K562 (cell line): ENCODE measurements around the gene HAPLN1. TPM values are rescaled to one million over a fixed set of nuclear protein-coding genes. Genes with fewer than 3 reads are reported as not detected.

ENCODE experiments used
- ATAC-seq: fragments of 200-7000 bp; cut with Tn5 transposase; 3 replicates; pipeline ENCODE4 v1.9.1; 2020; ENCODE audit warnings: moderate library complexity
- BruUV-seq: library from RNA; stranded (reverse); fragments of 400-500 nt; replicated peaks from 2 replicates; lab custom pipeline; 2021; lab: Mats Ljungman, UMichigan
- CTCF ChIA-PET: fragments of 300-600 bp; formaldehyde crosslinking; extraction: SDS; loops from one replicate; lab custom pipeline; 2021; ENCODE audit warnings: low intra/inter-chr PET ratio; lab: Yijun Ruan, JAX
- POLR2A ChIA-PET: fragments of 300-600, 350-650 bp; sonication (Branson Sonifier 250); formaldehyde crosslinking; extraction: SDS; loops from one replicate; lab custom pipeline; 2021; ENCODE audit warnings: antibody characterized with exemption, inconsistent platforms; lab: Yijun Ruan, JAX
- DNase-seq, 4 experiments: peaks; one replicate each; pipeline versions ENCODE4 v3.0.0 to v3.0.0-alpha.2; 2011 to 2018; ENCODE audit warnings: low spot score in 3 of 4, mixed read lengths in 3 of 4; ENCODE audit errors: extremely low read depth in 1 of 4
- FAIRE-seq: peaks from 2 replicates; lab custom pipeline; 2011; peaks lifted over from hg19 to GRCh38; lab: Jason Lieb, UNC
- H2AFZ ChIP-seq: 2 replicates; pipeline ENCODE4 v1.6.0; 2011; ENCODE audit warnings: low read depth, low read length, control low read depth, inconsistent platforms
- H3K27ac ChIP-seq: fragments of 200-600 bp; 3 replicates; pipeline ENCODE4 v1.8.0; 2011; ENCODE audit warnings: low read depth, mild to moderate bottlenecking, control low read depth, inconsistent platforms, low read length, moderate library complexity, mixed read lengths; ENCODE audit errors: extremely low read depth
- H3K27me3 ChIP-seq, 2 experiments: fragments of 300-600 bp in 1 of 2; 2 replicates in 1 of 2; 3 replicates in 1 of 2; pipeline versions ENCODE4 v1.6.0 to v1.8.0; 2011; ENCODE audit warnings: inconsistent platforms in 2 of 2, low read length in 2 of 2, mild to moderate bottlenecking in 1 of 2, mixed read lengths in 1 of 2, moderate library complexity in 1 of 2; ENCODE audit not compliant: control insufficient read depth in 2 of 2, insufficient read depth in 2 of 2
- H3K36me3 ChIP-seq: fragments of 300-600 bp; 3 replicates; pipeline ENCODE4 v1.8.0; 2011; ENCODE audit warnings: mild to moderate bottlenecking, low read length, inconsistent platforms; ENCODE audit not compliant: control insufficient read depth, insufficient read depth
- H3K4me1 ChIP-seq, 2 experiments: fragments of 200-600 bp in 1 of 2; replicated peaks in 1 of 2; 2 replicates in 1 of 2; 3 replicates in 1 of 2; pipeline versions ENCODE4 v1.5.1 to v1.8.0; 2011; ENCODE audit warnings: inconsistent platforms in 2 of 2, low read length in 2 of 2, mild to moderate bottlenecking in 1 of 2, mixed read lengths in 1 of 2, moderate library complexity in 1 of 2; ENCODE audit not compliant: control insufficient read depth in 2 of 2, insufficient read depth in 2 of 2
- H3K4me2 ChIP-seq: 2 replicates; pipeline ENCODE4 v1.6.1; 2011; ENCODE audit warnings: low read length, control low read depth, inconsistent platforms, mixed read lengths; ENCODE audit not compliant: insufficient read depth
- H3K4me3 ChIP-seq: fragments of 200-600 bp; sonication (generic), shearing (Covaris generic); 2 replicates; pipeline ENCODE4 v1.5.1; 2016; ENCODE audit warnings: control low read depth, inconsistent platforms
- H3K79me2 ChIP-seq: fragments of 200-600 bp; 3 replicates; pipeline ENCODE4 v1.8.0; 2011; ENCODE audit warnings: low read length, inconsistent platforms; ENCODE audit not compliant: control insufficient read depth, insufficient read depth
- H3K9ac ChIP-seq, 2 experiments: 2 replicates each; pipeline versions ENCODE4 v1.6.0 to v1.6.1; 2011; ENCODE audit warnings: low read depth in 2 of 2, low read length in 2 of 2, control low read depth in 1 of 2, inconsistent platforms in 1 of 2, mild to moderate bottlenecking in 1 of 2, mixed read lengths in 1 of 2; ENCODE audit not compliant: insufficient read depth in 1 of 2
- H3K9me1 ChIP-seq: one replicate; pipeline ENCODE4 v1.6.0; 2011; ENCODE audit warnings: inconsistent platforms, mild to moderate bottlenecking, low read length, moderate library complexity; ENCODE audit not compliant: control insufficient read depth, insufficient read depth
- H3K9me3 ChIP-seq: replicated peaks from 2 replicates; pipeline ENCODE4 v1.5.1; 2011; ENCODE audit warnings: low read depth, low read length, inconsistent platforms; ENCODE audit not compliant: control insufficient read depth, insufficient read depth
- H4K20me1 ChIP-seq: replicated peaks from 2 replicates; pipeline ENCODE4 v1.6.1; 2011; ENCODE audit warnings: low read length, inconsistent platforms, mixed read lengths; ENCODE audit not compliant: control insufficient read depth, insufficient read depth
- FOXA1 ChIP-seq: fragments of 450-650 bp; IDR thresholded peaks from 2 replicates; pipeline ENCODE4 v1.6.1; 2016; ENCODE audit warnings: mild to moderate bottlenecking, borderline replicate concordance
- GTF3C2 ChIP-seq: IDR thresholded peaks from 3 replicates; pipeline ENCODE4 v1.6.1; 2011; ENCODE audit warnings: borderline replicate concordance, mild to moderate bottlenecking, moderate library complexity; ENCODE audit not compliant: insufficient read length; ENCODE audit errors: extremely low read depth
- HSF4 ChIP-seq: fragments of 250-450 bp; sonication (Bioruptor Pico); IDR thresholded peaks from 2 replicates; pipeline ENCODE4 v2.1.2; 2022; ENCODE audit warnings: mild to moderate bottlenecking, moderate library complexity, borderline replicate concordance
- ILK ChIP-seq: fragments of 450-650 bp; IDR thresholded peaks from 2 replicates; pipeline ENCODE4 v1.6.1; 2016; ENCODE audit warnings: missing genetic modification characterization, low read depth, mild to moderate bottlenecking, missing compliant biosample characterization, moderate library complexity, borderline replicate concordance
- JUNB ChIP-seq: fragments of 450-650 bp; formaldehyde crosslinking; conservative IDR thresholded peaks from 2 replicates; pipeline ENCODE4 v1.4.0; 2020; ENCODE audit warnings: mild to moderate bottlenecking
- KHSRP ChIP-seq: fragments of 450-650 bp; IDR thresholded peaks from 2 replicates; pipeline ENCODE4 v1.6.1; 2017
- LCOR ChIP-seq: sonication (generic); formaldehyde crosslinking; IDR thresholded peaks from 2 replicates; pipeline ENCODE4 v1.8.0; 2022; ENCODE audit warnings: mild to moderate bottlenecking, missing genetic modification reagents
- MCM7 ChIP-seq, 2 experiments: fragments of 450-650 bp; IDR thresholded peaks; 2 replicates each; pipeline ENCODE4 v1.6.1; 2016 to 2018
- MECOM ChIP-seq: fragments of 250-450 bp; sonication (Bioruptor Pico); IDR thresholded peaks from 2 replicates; pipeline ENCODE4 v1.8.0; 2022; ENCODE audit warnings: inconsistent platforms
- SUPT5H ChIP-seq: fragments of 450-650 bp; IDR thresholded peaks from 2 replicates; pipeline ENCODE4 v1.6.1; 2016
- XRCC5 ChIP-seq: fragments of 200-400 bp; formaldehyde crosslinking; IDR thresholded peaks from 2 replicates; pipeline ENCODE4 v1.6.1; 2017; ENCODE audit warnings: low read depth, mild to moderate bottlenecking, low read length
- ZNF124 ChIP-seq: sonication (generic); formaldehyde crosslinking; IDR thresholded peaks from 2 replicates; pipeline ENCODE4 v1.8.1; 2022; ENCODE audit warnings: missing genetic modification reagents
- ZNF395 ChIP-seq: fragments of 200-800 bp; sonication (Bioruptor generic); IDR thresholded peaks from 2 replicates; pipeline ENCODE4 v1.6.1; 2017; ENCODE audit warnings: missing genetic modification characterization, missing compliant biosample characterization
- ZNF512 ChIP-seq: IDR thresholded peaks from 2 replicates; pipeline ENCODE4 v1.6.1; 2016; ENCODE audit warnings: missing genetic modification characterization, missing compliant biosample characterization
- ZNF586 ChIP-seq: fragments of 450-650 bp; formaldehyde crosslinking; conservative IDR thresholded peaks from 2 replicates; pipeline ENCODE4 v1.4.0; 2020; ENCODE audit warnings: mild to moderate bottlenecking, moderate library complexity
- ZNF639 ChIP-seq, 2 experiments: fragments of 200-800 bp in 1 of 2; sonication (Bioruptor generic) in 1 of 2; sonication (generic) in 1 of 2; formaldehyde crosslinking in 1 of 2; IDR thresholded peaks in 1 of 2; conservative IDR thresholded peaks in 1 of 2; 2 replicates each; pipeline versions ENCODE4 v1.5.0 to v1.6.1; 2016 to 2020; ENCODE audit warnings: missing compliant biosample characterization in 1 of 2, missing genetic modification characterization in 1 of 2, missing genetic modification reagents in 1 of 2
- WGBS: fragments of 100-300 bp; shearing (Covaris generic); methylation state at CpG from one replicate; pipeline ENCODE4 v1.1.6; 2016; ENCODE audit warnings: low coverage, mixed read lengths; ENCODE audit not compliant: insufficient coverage; ENCODE audit errors: missing lambda C conversion rate; 5-methylcytosine and 5-hydroxymethylcytosine counted together
- in situ Hi-C: fragments of 300-500 bp; cut with MboI; formaldehyde crosslinking; loops from 4 replicates; pipeline ENCODE4 v1.15.0; 2018; ENCODE audit warnings: inconsistent platforms, mixed read lengths
- intact Hi-C: fragments of 100-400 bp; cut with micrococcal nuclease; formaldehyde crosslinking; loops from 2 replicates; pipeline ENCODE4 v1.14.2; 2022
- polyA plus RNA-seq, 8 experiments: library from polyadenylated mRNA; depleted of rRNA in 4 of 8; stranded (reverse) in 5 of 8; unstranded in 3 of 8; fragments of >200 nt; fragmentation: Nextera tagmentation in 2 of 8; fragmentation: Illumina TruSeq in 1 of 8; extraction: Ambion mirVana in 2 of 8; extraction: Trizol in 1 of 8; gene quantifications; 2 replicates each; pipeline versions ENCODE4 v1.2.1 to v1.2.3, GENCODE V29; 2011 to 2014; ENCODE audit warnings: inconsistent platforms in 1 of 8, missing spikeins in 1 of 8
- total RNA-seq, 7 experiments: library from RNA; depleted of rRNA in 6 of 7; stranded (reverse); fragments of >200 nt in 6 of 7; fragmentation: Illumina TruSeq in 2 of 7; extraction: Trizol in 2 of 7; gene quantifications; 2 replicates each; pipeline versions ENCODE4 v1.2.1 to v1.2.3, GENCODE V29; 2011 to 2021; ENCODE audit warnings: low replicate concordance in 1 of 7

The HAPLN1 gene
- total and polyA plus RNA-seq, 9 of the 15 experiments (the other 6 are each of a cell fraction or from before 2014, with no cell fraction given) = not detected

GRCh38 chr5:83639911-83640310 lies 80.7 kb downstream of the HAPLN1 start:
- H2AFZ ChIP-seq = no peak overlapping the region
- ATAC-seq (no peak), DNase-seq (no peak), FAIRE-seq (no peak)
- POLR2A ChIA-PET = no interaction called here
- BruUV-seq = no TSS peak
- no peaks in the 10 kb centered on the region for H3K36me3 ChIP-seq
- H3K9ac ChIP-seq = no peak overlapping the region
- H3K9me3 ChIP-seq = no peaks in the 10 kb centered on the region
- no peaks in the 10 kb centered on the region for H3K79me2 ChIP-seq
- no peaks in the 10 kb centered on the region for H3K9me1 ChIP-seq
- intact Hi-C loops (no loop called here), in situ Hi-C loops (no loop called here)
- H3K4me2 ChIP-seq = no peak overlapping the region
- WGBS = 5% methylated on average over 1 of the region's 1 CpG
- CTCF ChIA-PET = no interaction called here
- no peaks in the 10 kb centered on the region for H3K27me3 ChIP-seq
- no peaks in the 10 kb centered on the region for H4K20me1 ChIP-seq
- no peaks in the 10 kb centered on the region for H3K4me1 ChIP-seq
- H3K4me3 ChIP-seq = no peak overlapping the region
- TF ChIP-seq ZNF124 (CRISPR knock-in tag) = no peak
- TF ChIP-seq ILK (tag) = no peak
- TF ChIP-seq XRCC5 = no peak
- TF ChIP-seq JUNB = no peak
- no peak for TF ChIP-seq KHSRP
- no peak for TF ChIP-seq ZNF639 (CRISPR knock-in tag; conservative IDR thresholded peaks at IDR 0.05 in 1 of 2, IDR thresholded peaks at IDR 0.05 in 1 of 2)
- TF ChIP-seq MECOM (CRISPR knock-in tag) = no peak
- no peak for TF ChIP-seq FOXA1
- TF ChIP-seq GTF3C2 = no peak
- no peak for TF ChIP-seq ZNF512
- TF ChIP-seq LCOR (CRISPR knock-in tag) = no peak
- TF ChIP-seq ZNF395 (CRISPR knock-in tag) = no peak
- TF ChIP-seq ZNF586 (CRISPR knock-in tag) = no peak
- no peak for TF ChIP-seq MCM7 (IDR thresholded peaks at IDR 0.05)
- no peak for TF ChIP-seq SUPT5H
- TF ChIP-seq HSF4 (CRISPR knock-in tag) = no peak
- no peak overlapping the region for H3K27ac ChIP-seq
